Thyroid gland (tissue), 4 donors: ENCODE data around the gene DDX53. TPM values are rescaled to one million over a fixed set of nuclear protein-coding genes. Genes with fewer than 3 reads are reported as not detected.

Source experiments
- DNase-seq, 2 donors: peaks; one replicate each; pipeline ENCODE4 v3.0.0-alpha.2; 2019
- H3K27ac ChIP-seq, 3 donors: fragments of 200-600 bp; sonication (generic); 1 replicate in 2 of 3; 2 replicates in 1 of 3; pipeline ENCODE4 v1.5.1; 2016 to 2019; ENCODE audit warnings: mild to moderate bottlenecking in 1 of 3, moderate library complexity in 1 of 3
- H3K27me3 ChIP-seq: fragments of 200-600 bp; sonication (generic); one replicate; pipeline ENCODE4 v1.5.1; 2019
- H3K36me3 ChIP-seq, 2 donors: fragments of 200-600 bp; sonication (generic); one replicate each; pipeline ENCODE4 v1.5.1; 2016 to 2019
- H3K4me1 ChIP-seq, 2 donors: fragments of 200-600 bp; sonication (generic); one replicate each; pipeline ENCODE4 v1.5.1; 2017 to 2019
- H3K4me3 ChIP-seq, 3 donors: fragments of 200-600 bp; sonication (generic); replicated peaks in 1 of 3; 1 replicate in 2 of 3; 2 replicates in 1 of 3; pipeline ENCODE4 v1.5.1; 2016; ENCODE audit warnings: mild to moderate bottlenecking in 1 of 3
- H3K9me3 ChIP-seq: fragments of 200-600 bp; sonication (generic); one replicate; pipeline ENCODE4 v1.5.1; 2017
- POLR2A ChIP-seq, 2 donors: fragments of 450-650 bp; IDR thresholded peaks; one replicate each; pipeline ENCODE4 v1.6.1; 2017; ENCODE audit warnings: antibody characterized with exemption in 2 of 2, mild to moderate bottlenecking in 2 of 2, moderate library complexity in 1 of 2
- WGBS, 2 donors: methylation state at CpG; one replicate each; pipeline ENCODE4 v1.1.5; 2017; 5-methylcytosine and 5-hydroxymethylcytosine counted together
- intact Hi-C: fragments of 100-400 bp; cut with DNase I; formaldehyde crosslinking; loops from one replicate; pipeline ENCODE4 v1.15.1; 2023
- total RNA-seq, 4 donors: library from RNA; depleted of rRNA; stranded (reverse); fragments of >200 nt; gene quantifications; one replicate each; pipeline ENCODE4 v1.2.3, GENCODE V29; 2016
- TF ChIP-seq, protein P1 (sequence below), 6 experiments: fragments of 200-600 bp in 3 of 6; fragments of 450-650 bp in 3 of 6; sonication (generic) in 3 of 6; IDR thresholded peaks; one replicate each; pipeline ENCODE4 v1.5.1; 2016 to 2019; ENCODE audit warnings: antibody characterized with exemption in 6 of 6, mild to moderate bottlenecking in 2 of 6, inconsistent platforms in 1 of 6, moderate library complexity in 1 of 6

The DDX53 gene
- total RNA-seq, 4 donors from 2014 or later = not detected

DNA sequence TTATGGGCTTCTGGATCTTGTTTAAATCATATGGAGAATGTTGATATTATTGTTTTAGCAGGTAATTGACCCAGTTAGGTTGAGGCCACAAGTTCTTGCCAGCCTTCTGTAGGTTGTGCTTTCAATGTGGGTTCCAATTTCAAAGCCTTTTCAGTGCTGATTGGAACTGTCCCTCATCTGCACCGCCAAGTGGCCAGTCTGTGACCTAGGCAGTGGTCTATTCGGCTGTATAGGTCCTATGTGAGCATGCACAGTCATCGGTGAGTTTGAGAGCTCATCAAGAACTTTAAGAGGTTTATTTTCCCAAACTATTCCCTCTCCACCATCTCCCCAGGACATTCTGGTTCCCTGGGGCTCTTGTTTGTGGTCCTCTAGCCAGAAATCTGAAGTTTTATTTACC is 35.7 kb downstream of the DDX53 start:
- TF ChIP-seq, protein P1, sequence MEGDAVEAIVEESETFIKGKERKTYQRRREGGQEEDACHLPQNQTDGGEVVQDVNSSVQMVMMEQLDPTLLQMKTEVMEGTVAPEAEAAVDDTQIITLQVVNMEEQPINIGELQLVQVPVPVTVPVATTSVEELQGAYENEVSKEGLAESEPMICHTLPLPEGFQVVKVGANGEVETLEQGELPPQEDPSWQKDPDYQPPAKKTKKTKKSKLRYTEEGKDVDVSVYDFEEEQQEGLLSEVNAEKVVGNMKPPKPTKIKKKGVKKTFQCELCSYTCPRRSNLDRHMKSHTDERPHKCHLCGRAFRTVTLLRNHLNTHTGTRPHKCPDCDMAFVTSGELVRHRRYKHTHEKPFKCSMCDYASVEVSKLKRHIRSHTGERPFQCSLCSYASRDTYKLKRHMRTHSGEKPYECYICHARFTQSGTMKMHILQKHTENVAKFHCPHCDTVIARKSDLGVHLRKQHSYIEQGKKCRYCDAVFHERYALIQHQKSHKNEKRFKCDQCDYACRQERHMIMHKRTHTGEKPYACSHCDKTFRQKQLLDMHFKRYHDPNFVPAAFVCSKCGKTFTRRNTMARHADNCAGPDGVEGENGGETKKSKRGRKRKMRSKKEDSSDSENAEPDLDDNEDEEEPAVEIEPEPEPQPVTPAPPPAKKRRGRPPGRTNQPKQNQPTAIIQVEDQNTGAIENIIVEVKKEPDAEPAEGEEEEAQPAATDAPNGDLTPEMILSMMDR (IDR thresholded peaks at IDR 0.05) = no peak
- TF ChIP-seq POLR2A (IDR thresholded peaks at IDR 0.05) = no peak

DNA sequence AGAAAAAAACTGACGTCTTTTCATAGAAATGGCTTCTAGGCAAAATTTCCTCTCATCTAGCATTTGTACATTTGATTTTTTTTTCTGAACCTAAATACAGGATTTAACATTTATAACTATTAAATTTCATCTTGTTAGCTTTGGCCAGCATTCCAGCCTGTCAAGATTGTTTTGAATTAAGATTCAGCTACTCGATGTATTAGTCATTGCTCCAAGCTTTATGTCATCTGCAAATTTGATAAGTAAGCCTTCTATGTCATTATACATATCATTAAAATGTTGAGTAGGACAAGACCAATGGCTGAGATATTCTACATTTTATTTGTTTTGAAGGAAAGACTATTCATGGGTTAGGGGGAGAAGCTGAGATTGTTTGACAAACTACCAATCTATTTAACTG is 46.7 kb downstream of the DDX53 start:
- Histone ChIP-seq H3K9me3 (no peaks in the 10 kb centered on the region), H3K27ac (no peak overlapping the region), H3K36me3 (no peaks in the 10 kb centered on the region), H3K4me1 (no peaks in the 10 kb centered on the region), H3K27me3 (no peaks in the 10 kb centered on the region), H3K4me3 (no peak overlapping the region)
- 81 to 91% methylated on average over 2 of the region's 2 CpGs for WGBS, 2 donors
- TF ChIP-seq, protein P1 (IDR thresholded peaks at IDR 0.05) = no peak
- TF ChIP-seq POLR2A (IDR thresholded peaks at IDR 0.05) = no peak
- DNase-seq = no peak
- intact Hi-C loops = no loop called here

More for the DNA sequence above, 35.7 kb downstream of the DDX53 start:
- Histone ChIP-seq H3K4me1 (no peaks in the 10 kb centered on the region), H3K27ac (no peak overlapping the region), H3K4me3 (no peak overlapping the region), H3K36me3 (no peaks in the 10 kb centered on the region), H3K9me3 (no peaks in the 10 kb centered on the region), H3K27me3 (no peaks in the 10 kb centered on the region)
- WGBS, 2 donors = 44 to 51% methylated on average over 3 of the region's 3 CpGs
- intact Hi-C loops = no loop called here
- DNase-seq = no peak

DNA sequence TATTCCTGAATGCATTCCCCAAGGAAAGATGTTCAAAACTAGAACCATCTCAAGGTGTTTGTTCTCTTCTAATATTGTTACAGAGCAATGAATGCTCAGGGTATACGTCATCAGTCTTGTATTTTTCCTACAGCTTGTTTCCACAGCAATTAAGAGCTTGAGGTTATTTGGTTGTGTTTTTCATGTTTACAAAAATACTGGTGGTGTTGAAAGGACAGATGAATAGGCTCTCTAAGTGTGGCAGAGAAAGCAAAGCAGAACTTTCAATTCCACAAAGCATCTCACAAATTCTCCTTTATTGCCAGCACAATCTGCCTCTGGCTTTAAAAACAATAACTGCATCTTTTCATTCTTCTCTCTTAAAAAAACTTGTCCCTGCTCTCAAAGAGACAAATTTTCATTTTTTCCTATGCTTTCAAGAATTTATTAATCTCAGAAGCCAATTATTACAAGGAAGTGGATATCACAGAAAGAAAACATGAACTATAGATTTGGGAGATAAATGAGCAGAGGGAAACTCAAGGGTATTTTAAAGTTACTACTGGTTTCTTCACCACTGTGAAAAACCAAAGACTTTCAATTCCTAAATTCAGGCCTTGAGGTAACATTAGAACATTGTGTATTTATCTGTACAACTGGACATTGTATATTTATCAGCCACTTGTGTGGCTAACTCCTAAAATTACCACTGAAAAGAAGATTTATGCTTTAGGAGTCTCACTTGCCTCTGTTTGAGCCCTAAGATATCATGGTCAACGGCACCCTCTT is 49.2 kb downstream of the DDX53 start:
- Histone ChIP-seq H3K27ac (no peak overlapping the region), H3K27me3 (no peaks in the 10 kb centered on the region), H3K36me3 (no peaks in the 10 kb centered on the region), H3K4me1 (no peaks in the 10 kb centered on the region), H3K9me3 (no peaks in the 10 kb centered on the region), H3K4me3 (no peak overlapping the region)
- TF ChIP-seq POLR2A (IDR thresholded peaks at IDR 0.05) = no peak
- TF ChIP-seq, protein P1 (IDR thresholded peaks at IDR 0.05) = no peak
- DNase-seq = no peak
- WGBS, 2 donors = 87 to 96% methylated on average over 2 of the region's 2 CpGs
- intact Hi-C loops = no loop called here

DNA sequence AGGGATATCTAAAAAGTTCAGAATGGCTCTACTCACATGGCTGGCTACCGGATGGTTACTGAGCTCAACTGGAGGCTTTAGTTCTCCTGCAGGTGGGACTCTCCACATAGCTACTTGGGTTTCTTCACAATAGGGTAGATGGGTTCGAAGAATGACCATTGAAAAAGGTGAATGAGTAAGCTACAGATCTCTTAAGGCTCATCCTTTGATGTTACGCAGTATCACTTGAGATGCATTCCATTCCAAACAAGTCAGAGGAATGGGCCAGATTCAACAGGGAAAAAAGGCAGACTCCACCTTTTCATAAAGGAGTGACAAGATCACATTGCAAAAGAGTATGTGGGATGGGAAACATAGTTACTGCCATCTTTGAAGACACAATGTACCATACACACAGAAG is 52.6 kb downstream of the DDX53 start:
- Histone ChIP-seq H3K27ac (no peak overlapping the region), H3K27me3 (no peaks in the 10 kb centered on the region), H3K4me1 (no peaks in the 10 kb centered on the region), H3K36me3 (no peaks in the 10 kb centered on the region), H3K4me3 (no peak overlapping the region), H3K9me3 (no peaks in the 10 kb centered on the region)
- no peak for TF ChIP-seq POLR2A (IDR thresholded peaks at IDR 0.05)
- TF ChIP-seq, protein P1 (IDR thresholded peaks at IDR 0.05) = no peak
- WGBS, 2 donors = 86 to 91% methylated on average over 3 of the region's 3 CpGs
- intact Hi-C loops = no loop called here
- no peak for DNase-seq
